ENCODE results near the gene SH2D5. TPM values are rescaled to one million over a fixed set of nuclear protein-coding genes. Genes with fewer than 3 reads are reported as not detected.

Gene SH2D5
- total and polyA plus RNA-seq, 9 donors, result 0.15 to 1.8 (median 0.65) TPM; not detected in 1

DNA sequence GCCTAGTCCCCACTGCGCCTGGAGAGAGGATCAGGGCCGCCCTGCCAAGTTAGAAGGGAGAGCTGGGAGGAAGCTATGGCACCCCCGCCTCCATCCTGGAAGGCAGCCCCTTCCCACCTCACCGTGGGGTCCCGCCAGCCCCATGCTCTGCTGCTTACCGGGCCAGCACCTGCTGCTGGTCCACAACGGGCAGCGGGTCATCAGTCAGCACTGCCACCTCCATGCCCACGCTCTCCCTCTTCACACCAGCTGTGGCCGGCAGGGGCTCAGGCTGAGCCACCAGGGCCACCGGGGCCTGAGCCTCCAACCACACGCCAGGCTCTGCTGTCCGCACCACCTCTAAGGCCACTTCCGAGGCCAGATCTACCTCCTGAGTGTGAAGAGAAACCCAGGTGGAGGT is 47.9 kb downstream of the SH2D5 start:
- no peaks in the 10 kb centered on the region for H3K4me1 ChIP-seq (ENCODE audit: insufficient read depth)
- no peak for DNase-seq
- no peaks in the 10 kb centered on the region for H3K36me3 ChIP-seq
- H3K27me3 ChIP-seq, result no peaks in the 10 kb centered on the region
- H3K9me3 ChIP-seq, result no peaks in the 10 kb centered on the region
- TF ChIP-seq EP300 (IDR thresholded peaks at IDR 0.05) (no peak), POLR2A (IDR thresholded peaks at IDR 0.05) (no peak), CTCF (IDR thresholded peaks at IDR 0.05) (no peak)
- WGBS, 3 donors, result 86 to 96% (median 88%) methylated on average over 13 to 14 of the region's 14 CpGs
- H3K27ac ChIP-seq, result no peak overlapping the region
- intact Hi-C loops (cut with DNase I), result loop anchor here in 1 of 4 donors (10.0 kb wide), 1 partner anchor 690 kb away; no protein-coding TSS in a partner anchor
- no peak overlapping the region for H3K4me3 ChIP-seq

GRCh38 chr1:20684050-20684620 is 48.4 kb downstream of the SH2D5 start:
- no peak overlapping the region for H3K4me3 ChIP-seq
- no peaks in the 10 kb centered on the region for H3K4me1 ChIP-seq (ENCODE audit: insufficient read depth)
- no peak for DNase-seq
- H3K36me3 ChIP-seq, result no peaks in the 10 kb centered on the region
- H3K9me3 ChIP-seq, result no peaks in the 10 kb centered on the region
- WGBS, 3 donors, result 79 to 86% (median 85%) methylated on average over 13 of the region's 13 CpGs
- intact Hi-C loops (cut with DNase I), result loop anchor here in 1 of 4 donors (10.0 kb wide), 1 partner anchor 691 kb away; no protein-coding TSS in a partner anchor
- no peak overlapping the region for H3K27ac ChIP-seq
- TF ChIP-seq CTCF (IDR thresholded peaks at IDR 0.05) (no peak), EP300 (IDR thresholded peaks at IDR 0.05) (no peak), POLR2A (IDR thresholded peaks at IDR 0.05) (no peak)
- H3K27me3 ChIP-seq, result no peaks in the 10 kb centered on the region

GRCh38 chr1:20683614-20684013 is 48.9 kb downstream of the SH2D5 start:
- intact Hi-C loops (cut with DNase I), result loop anchor here in 1 of 4 donors (10.0 kb wide), 1 partner anchor 691 kb away; no protein-coding TSS in a partner anchor
- Histone ChIP-seq H3K27ac (no peak overlapping the region), H3K27me3 (no peaks in the 10 kb centered on the region), H3K4me1 (ENCODE audit: insufficient read depth) (no peaks in the 10 kb centered on the region), H3K36me3 (no peaks in the 10 kb centered on the region), H3K4me3 (no peak overlapping the region), H3K9me3 (no peaks in the 10 kb centered on the region)
- DNase-seq, result no peak
- no peak for TF ChIP-seq EP300 (IDR thresholded peaks at IDR 0.05)
- TF ChIP-seq POLR2A (IDR thresholded peaks at IDR 0.05), result no peak
- TF ChIP-seq CTCF (IDR thresholded peaks at IDR 0.05), result no peak
- WGBS, 3 donors, result 79 to 88% (median 85%) methylated on average over 10 of the region's 10 CpGs

GRCh38 chr1:20682571-20683236 is 49.8 kb downstream of the SH2D5 start:
- no peaks in the 10 kb centered on the region for H3K9me3 ChIP-seq
- TF ChIP-seq POLR2A (IDR thresholded peaks at IDR 0.05) (no peak), CTCF (IDR thresholded peaks at IDR 0.05) (no peak), EP300 (IDR thresholded peaks at IDR 0.05) (no peak)
- 25 to 66% (median 38%) methylated on average over 24 of the region's 24 CpGs for WGBS, 3 donors
- no peak overlapping the region for H3K4me3 ChIP-seq
- no peak overlapping the region for H3K27ac ChIP-seq
- no peaks in the 10 kb centered on the region for H3K36me3 ChIP-seq
- H3K27me3 ChIP-seq, result no peaks in the 10 kb centered on the region
- no peaks in the 10 kb centered on the region for H3K4me1 ChIP-seq (ENCODE audit: insufficient read depth)
- intact Hi-C loops (cut with DNase I), result loop anchor here in 1 of 4 donors (10.0 kb wide), 1 partner anchor 692 kb away; no protein-coding TSS in a partner anchor
- DNase-seq, result no peak

Data from ovary (tissue), 9 donors.